Stomach (tissue), 9 donors: Measurements from ENCODE around the gene SMAD1. TPM values are rescaled to one million over a fixed set of nuclear protein-coding genes. Genes with fewer than 3 reads are reported as not detected.

Experiments
- DNase-seq, 2 donors: peaks; one replicate each; pipeline versions ENCODE4 v3.0.0 to v3.0.0-alpha.2; 2013 to 2019
- H3K27ac ChIP-seq, 5 donors: fragments of 200-600 bp in 4 of 5; sonication (generic) in 4 of 5; one replicate each; pipeline ENCODE4 v1.5.1; 2013 to 2019; ENCODE audit warnings: mild to moderate bottlenecking in 1 of 5, moderate library complexity in 1 of 5
- H3K27me3 ChIP-seq, 3 donors: fragments of 200-600 bp; sonication (generic); one replicate each; pipeline ENCODE4 v1.5.1; 2017 to 2019; ENCODE audit warnings: mixed run types in 1 of 3
- H3K36me3 ChIP-seq, 4 donors: fragments of 200-600 bp; sonication (generic); 1 replicate in 3 of 4; 2 replicates in 1 of 4; pipeline ENCODE4 v1.5.1; 2016 to 2019
- H3K4me1 ChIP-seq, 4 donors: fragments of 200-600 bp; sonication (generic); one replicate each; pipeline ENCODE4 v1.5.1; 2016 to 2019
- H3K4me3 ChIP-seq, 4 donors: fragments of 200-600 bp; sonication (generic) in 3 of 4; one replicate each; pipeline ENCODE4 v1.5.1; 2016 to 2019; ENCODE audit warnings: mild to moderate bottlenecking in 1 of 4
- H3K9me3 ChIP-seq, 4 donors: fragments of 200-600 bp; sonication (generic); one replicate each; pipeline ENCODE4 v1.5.1; 2016 to 2019
- CTCF ChIP-seq, 7 experiments: fragments of 450-650 bp in 4 of 7; fragments of 200-600 bp in 3 of 7; sonication (generic) in 3 of 7; IDR thresholded peaks; one replicate each; pipeline ENCODE4 v1.5.1; 2016 to 2019; ENCODE audit warnings: antibody characterized with exemption in 7 of 7, control low read depth in 2 of 7, mild to moderate bottlenecking in 1 of 7
- EP300 ChIP-seq: sonication (generic); formaldehyde crosslinking; IDR thresholded peaks from one replicate; pipeline ENCODE4 v1.6.1; 2017; ENCODE audit warnings: antibody characterized with exemption
- POLR2A ChIP-seq, 4 donors: fragments of 450-650 bp; IDR thresholded peaks; one replicate each; pipeline ENCODE4 v1.6.1; 2016; ENCODE audit warnings: antibody characterized with exemption in 4 of 4, control low read depth in 2 of 4, mild to moderate bottlenecking in 1 of 4, moderate library complexity in 1 of 4
- POLR2AphosphoS5 ChIP-seq, 3 donors: sonication (generic); formaldehyde crosslinking; IDR thresholded peaks; one replicate each; pipeline ENCODE4 v1.6.1; 2016; ENCODE audit warnings: antibody characterized with exemption in 3 of 3
- WGBS, 5 donors: extraction: QIAGEN DNeasy Blood & Tissue Kit in 3 of 5; methylation state at CpG; one replicate each; pipeline versions ENCODE4 v1.1.5 to v1.1.7; 2013 to 2018; 5-methylcytosine and 5-hydroxymethylcytosine counted together
- intact Hi-C: fragments of 100-400 bp; cut with DNase I; formaldehyde crosslinking; loops from one replicate; pipeline ENCODE4 v1.15.1; 2023; ENCODE audit warnings: low total_unique reads
- polyA plus RNA-seq, 3 donors: library from polyadenylated mRNA; stranded (reverse); fragments of 200-250 nt; gene quantifications; one replicate each; pipeline ENCODE4 v1.2.3, GENCODE V29; 2013
- total RNA-seq, 5 donors: library from RNA; depleted of rRNA; stranded (reverse); fragments of >200 nt; gene quantifications; one replicate each; pipeline versions ENCODE4 v1.1.0 to v1.2.3, GENCODE V29; 2014 to 2016
- donor health status: healthy with polysubstance abuse.
- donor health status: Bipolar disorder and iron deficiency.
- donor health status: healthy.

Gene SMAD1
- total and polyA plus RNA-seq, 8 donors: 3.6 to 50.5 (median 12.4) TPM

- H3K4me3 ChIP-seq: peak overlapping the region; percentile 79 to 97 (median 90)
- H3K36me3 ChIP-seq: no peaks in the 10 kb centered on the region
- DNase-seq: peak in 1 of 2 donors; percentile 27
- H3K4me1 ChIP-seq: peaks cover 20 to 60% (median 40%) of the 10 kb centered on the region in 4 donors
- H3K9me3 ChIP-seq: no peaks in the 10 kb centered on the region
- H3K27me3 ChIP-seq: no peaks in the 10 kb centered on the region
- peak overlapping the region in 3 of 5 donors; percentile 98 to 99 (median 99) for H3K27ac ChIP-seq
- no peak for TF ChIP-seq POLR2A (IDR thresholded peaks at IDR 0.05)
- no peak for TF ChIP-seq CTCF (IDR thresholded peaks at IDR 0.05)
- no peak for TF ChIP-seq EP300
- no peak for TF ChIP-seq POLR2AphosphoS5 (IDR thresholded peaks at IDR 0.05)
- WGBS, 5 donors: 34 to 51% (median 38%) methylated on average over 3 of the region's 3 CpGs
- intact Hi-C loops: no loop called here
Observed at GRCh38 chr4:145483514-145483913, 1.9 kb downstream of the SMAD1 start.

- Histone ChIP-seq H3K27me3 (no peaks in the 10 kb centered on the region), H3K4me1 (peaks cover 20 to 65% (median 40%) of the 10 kb centered on the region in 4 donors), H3K4me3 (peak overlapping the region in 1 of 4 donors; percentile 79), H3K36me3 (no peaks in the 10 kb centered on the region), H3K9me3 (no peaks in the 10 kb centered on the region), H3K27ac (no peak overlapping the region)
- intact Hi-C loops: no loop called here
- WGBS, 5 donors: 62 to 81% (median 71%) methylated on average over 2 of the region's 2 CpGs
- no peak for TF ChIP-seq POLR2AphosphoS5 (IDR thresholded peaks at IDR 0.05)
- no peak for TF ChIP-seq EP300
- DNase-seq: peak in 1 of 2 donors; percentile 39
Observed at GRCh38 chr4:145484225-145484846, 2.7 kb downstream of the SMAD1 start.

DNA sequence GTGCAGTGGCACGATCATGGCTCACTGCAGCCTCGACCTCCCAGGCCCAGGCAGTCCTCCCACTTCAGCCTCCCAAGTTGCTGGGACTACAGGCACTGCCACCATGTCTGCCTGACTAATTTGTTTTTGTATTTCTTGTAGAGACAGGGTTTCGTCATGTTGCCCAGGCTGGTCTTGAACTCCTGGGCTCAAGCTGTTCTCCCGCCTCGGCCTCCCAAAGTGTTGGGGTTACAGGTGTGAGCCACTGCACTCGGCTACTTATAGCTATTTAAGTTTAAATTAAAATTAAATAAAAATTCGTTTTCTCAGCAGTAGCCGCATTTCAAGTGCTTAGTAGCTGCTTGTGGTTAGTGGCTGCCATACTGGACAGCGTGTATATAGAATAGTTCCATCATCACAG is 3.5 kb downstream of the SMAD1 start:
- 94 to 97% (median 95%) methylated on average over 9 of the region's 9 CpGs for WGBS, 5 donors
- intact Hi-C loops: no loop called here
- Histone ChIP-seq H3K9me3 (no peaks in the 10 kb centered on the region), H3K4me3 (no peak overlapping the region), H3K27me3 (no peaks in the 10 kb centered on the region), H3K27ac (no peak overlapping the region), H3K4me1 (peaks cover 20 to 67% (median 42%) of the 10 kb centered on the region in 4 donors), H3K36me3 (no peaks in the 10 kb centered on the region)
- no peak for DNase-seq
- TF ChIP-seq POLR2A (IDR thresholded peaks at IDR 0.05) (no peak), EP300 (no peak)

DNA sequence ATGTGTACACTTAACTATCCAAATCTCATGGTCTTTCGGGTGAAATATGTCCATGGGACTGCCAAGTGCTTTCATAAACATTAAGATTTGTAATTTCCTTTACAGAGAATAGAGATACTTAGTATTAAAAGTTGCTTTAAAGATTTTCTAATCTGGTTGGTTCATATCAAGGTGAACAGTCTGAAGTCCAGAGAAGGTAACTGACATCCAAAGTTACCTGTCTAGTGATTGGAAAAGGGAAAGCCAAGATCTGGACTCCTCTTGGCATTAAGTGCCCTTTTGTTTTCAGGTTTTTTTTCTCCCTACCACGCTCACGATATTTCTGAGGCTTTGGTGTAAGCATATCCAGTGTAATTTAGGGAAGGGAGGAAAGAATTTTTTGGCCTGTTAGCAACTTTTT is 5.0 kb downstream of the SMAD1 start:
- 49 to 62% (median 52%) methylated on average over 3 of the region's 3 CpGs for WGBS, 5 donors
- H3K9me3 ChIP-seq: no peaks in the 10 kb centered on the region
- DNase-seq: no peak
- no peaks in the 10 kb centered on the region for H3K27me3 ChIP-seq
- no peaks in the 10 kb centered on the region for H3K36me3 ChIP-seq
- H3K4me1 ChIP-seq: peaks cover 13 to 70% (median 42%) of the 10 kb centered on the region in 4 donors
- H3K4me3 ChIP-seq: no peak overlapping the region
- TF ChIP-seq EP300 (no peak), CTCF (IDR thresholded peaks at IDR 0.05) (no peak), POLR2A (IDR thresholded peaks at IDR 0.05) (no peak), POLR2AphosphoS5 (IDR thresholded peaks at IDR 0.05) (no peak)
- intact Hi-C loops: no loop called here
- H3K27ac ChIP-seq: no peak overlapping the region

- H3K9me3 ChIP-seq: no peaks in the 10 kb centered on the region
- H3K4me1 ChIP-seq: peaks cover 13 to 76% (median 44%) of the 10 kb centered on the region in 4 donors
- TF ChIP-seq POLR2AphosphoS5 (IDR thresholded peaks at IDR 0.05) (no peak), POLR2A (IDR thresholded peaks at IDR 0.05) (no peak), EP300 (no peak), CTCF (IDR thresholded peaks at IDR 0.05) (no peak)
- WGBS, 5 donors: 60 to 72% (median 70%) methylated on average over 3 of the region's 3 CpGs
- no peak for DNase-seq
- no peaks in the 10 kb centered on the region for H3K36me3 ChIP-seq
- no peaks in the 10 kb centered on the region for H3K27me3 ChIP-seq
- intact Hi-C loops: no loop called here
- no peak overlapping the region for H3K4me3 ChIP-seq
- H3K27ac ChIP-seq: no peak overlapping the region
Observed at GRCh38 chr4:145487631-145488030, 6.0 kb downstream of the SMAD1 start.
